B cell (primary cell): Measurements from ENCODE around the gene SPHK2. TPM values are rescaled to one million over a fixed set of nuclear protein-coding genes. Genes with fewer than 3 reads are reported as not detected.
A peak's percentile ranks its signal among the peaks of the same experiment; 100 is the strongest.

Experiments
- ATAC-seq: fragments of 200-7000 bp; cut with Tn5 transposase; one replicate; pipeline ENCODE4 v1.10.0; 2021; ENCODE audit warnings: low read depth, mild to moderate bottlenecking, moderate number of reproducible peaks, moderate library complexity
- CTCF ChIA-PET: fragments of 350-600 bp; sonication (Branson Sonifier 250); formaldehyde crosslinking; loops from one replicate; lab custom pipeline; 2021; ENCODE audit warnings: antibody characterized with exemption, inconsistent platforms; lab: Charles Lee
- POLR2A ChIA-PET: fragments of 350-600 bp; sonication (Branson Sonifier 250); formaldehyde crosslinking; loops from one replicate; lab custom pipeline; 2021; ENCODE audit warnings: antibody characterized with exemption; lab: Charles Lee
- DNase-seq: peaks from one replicate; pipeline ENCODE4 v3.0.0; 2013
- H2AFZ ChIP-seq: 2 replicates; pipeline ENCODE4 v1.6.1; 2012; ENCODE audit warnings: mild to moderate bottlenecking, low read depth, low read length; ENCODE audit not compliant: insufficient read depth, poor library complexity, severe bottlenecking
- H3K27ac ChIP-seq, 2 donors: 1 replicate in 1 of 2; 2 replicates in 1 of 2; pipeline ENCODE4 v1.5.1; 2012 to 2013; ENCODE audit warnings: low read length in 2 of 2, mild to moderate bottlenecking in 2 of 2, moderate library complexity in 1 of 2
- H3K27me3 ChIP-seq, 4 experiments: fragments of 200-600 bp in 1 of 4; sonication (generic) in 1 of 4; replicated peaks in 1 of 4; 1 replicate in 2 of 4; 2 replicates in 2 of 4; pipeline versions ENCODE4 v1.6.1 to v1.7.0; 2013 to 2016; ENCODE audit warnings: low read length in 3 of 4, mild to moderate bottlenecking in 2 of 4, mixed read lengths in 1 of 4, moderate library complexity in 1 of 4; ENCODE audit not compliant: insufficient read depth in 4 of 4, control insufficient read depth in 3 of 4; ENCODE audit errors: control extremely low read depth in 1 of 4
- H3K36me3 ChIP-seq, 2 experiments: replicated peaks in 1 of 2; 1 replicate in 1 of 2; 2 replicates in 1 of 2; pipeline versions ENCODE4 v1.6.1 to v1.7.1; 2013; ENCODE audit warnings: low read length in 1 of 2; ENCODE audit not compliant: insufficient read depth in 2 of 2, control insufficient read depth in 1 of 2; ENCODE audit errors: control extremely low read depth in 1 of 2, extremely low read depth in 1 of 2
- H3K4me1 ChIP-seq, 2 donors: fragments of 200-600 bp in 1 of 2; sonication (generic) in 1 of 2; 1 replicate in 1 of 2; 2 replicates in 1 of 2; pipeline versions ENCODE4 v1.5.1 to v1.6.1; 2013 to 2017; ENCODE audit warnings: low read length in 2 of 2; ENCODE audit not compliant: control insufficient read depth in 2 of 2, insufficient read depth in 2 of 2
- H3K4me2 ChIP-seq: replicated peaks from 2 replicates; pipeline ENCODE3; 2012; ENCODE audit warnings: mild to moderate bottlenecking, low read depth, low read length; ENCODE audit not compliant: poor library complexity, severe bottlenecking
- H3K4me3 ChIP-seq, 5 experiments: fragments of 200-600 bp in 1 of 5; sonication (generic) in 1 of 5; 1 replicate in 3 of 5; 2 replicates in 2 of 5; pipeline versions ENCODE4 v1.5.1 to v1.7.0; 2011 to 2016; ENCODE audit warnings: low read length in 4 of 5, mild to moderate bottlenecking in 4 of 5, low read depth in 2 of 5, control low read depth in 1 of 5, moderate library complexity in 1 of 5; ENCODE audit not compliant: insufficient read depth in 1 of 5; ENCODE audit errors: control extremely low read depth in 1 of 5, extremely low read depth in 1 of 5
- H3K79me2 ChIP-seq: fragments of 200-600 bp; sonication (generic); one replicate; pipeline ENCODE4 v1.6.0; 2016; ENCODE audit warnings: low read length; ENCODE audit not compliant: control insufficient read depth, insufficient read depth
- H3K9ac ChIP-seq: fragments of 200-600 bp; sonication (generic); 2 replicates; pipeline ENCODE4 v1.6.1; 2017; ENCODE audit warnings: mild to moderate bottlenecking, low read length, moderate library complexity
- H3K9me3 ChIP-seq, 3 donors: one replicate each; pipeline versions ENCODE4 v1.6.1 to v1.7.1; 2013; ENCODE audit warnings: low read length in 2 of 3; ENCODE audit not compliant: control insufficient read depth in 2 of 3, insufficient read depth in 1 of 3; ENCODE audit errors: control extremely low read depth in 1 of 3
- H4K20me1 ChIP-seq: 2 replicates; pipeline ENCODE4 v1.6.0; 2012; ENCODE audit warnings: mild to moderate bottlenecking, low read length; ENCODE audit not compliant: insufficient read depth, control insufficient read depth, poor library complexity, severe bottlenecking
- H3K27ac Mint-ChIP-seq: one replicate; pipeline ENCODE4 v1.8.0; 2021; ENCODE audit warnings: mixed read lengths
- H3K27me3 Mint-ChIP-seq: one replicate; pipeline ENCODE4 v1.8.0; 2021; ENCODE audit warnings: mixed read lengths
- H3K4me1 Mint-ChIP-seq: one replicate; pipeline ENCODE4 v1.8.0; 2021; ENCODE audit warnings: mixed read lengths
- H3K4me3 Mint-ChIP-seq: one replicate; pipeline ENCODE4 v1.8.0; 2021; ENCODE audit warnings: mixed read lengths
- H3K9me3 Mint-ChIP-seq: one replicate; pipeline ENCODE4 v1.8.0; 2022; ENCODE audit warnings: mixed read lengths; ENCODE audit not compliant: insufficient read depth
- EZH2 ChIP-seq: IDR thresholded peaks from 2 replicates; pipeline ENCODE4 v1.6.1; 2012; ENCODE audit warnings: borderline replicate concordance, low read depth, mild to moderate bottlenecking, moderate library complexity, low read length; ENCODE audit not compliant: insufficient read depth, poor library complexity, severe bottlenecking
- WGBS: methylation state at CpG from one replicate; pipeline ENCODE4 v1.1.5; 2013; ENCODE audit warnings: missing lambda C conversion rate; ENCODE audit not compliant: insufficient coverage; 5-methylcytosine and 5-hydroxymethylcytosine counted together
- intact Hi-C: fragments of 100-400 bp; cut with micrococcal nuclease; formaldehyde crosslinking; loops from one replicate; pipeline ENCODE4 v1.10.0; 2022
- polyA plus RNA-seq: library from polyadenylated mRNA; depleted of rRNA; stranded (reverse); fragments of >200 nt; gene quantifications from 2 replicates; pipeline ENCODE4 v1.2.3, GENCODE V29; 2012
- total RNA-seq, 2 donors: library from RNA; stranded (reverse); fragments of 120-200 nt in 1 of 2; gene quantifications; 1 replicate in 1 of 2; 2 replicates in 1 of 2; pipeline versions ENCODE4 v1.2.3 to v1.2.4, GENCODE V29; 2013 to 2022
- TF ChIP-seq, protein P1 (sequence below): fragments of 200-600 bp; IDR thresholded peaks from one replicate; pipeline ENCODE4 v1.8.0; 2022; ENCODE audit warnings: antibody characterized with exemption, mild to moderate bottlenecking

Gene SPHK2
- total and polyA plus RNA-seq, 2 donors (not counting 1 experiment from before 2014, with no cell fraction given), result 17.0 to 47.3 TPM

DNA sequence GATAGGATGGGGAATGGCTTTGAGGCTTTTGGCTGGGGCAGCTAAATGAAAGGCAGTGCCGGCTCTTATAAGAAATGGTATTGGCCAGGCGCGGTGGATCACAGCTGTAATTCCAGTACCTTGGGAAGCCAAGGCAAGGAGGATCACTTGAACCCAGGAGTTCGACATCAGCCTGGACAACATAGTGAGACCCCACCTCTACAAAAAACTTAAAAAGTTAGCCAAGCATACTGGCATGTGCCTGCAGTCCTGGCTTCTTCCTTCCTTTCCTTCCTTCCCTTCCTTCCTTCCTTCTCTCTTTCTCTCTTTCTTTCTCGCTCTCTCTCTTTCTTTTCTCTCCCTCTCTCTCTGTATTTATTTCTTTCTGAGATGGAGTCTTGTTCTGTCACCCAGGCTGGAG is 23.6 kb downstream of the SPHK2 start:
- no peak overlapping the region for H3K9ac ChIP-seq
- H3K27ac ChIP-seq, result no peak overlapping the region
- 95% methylated on average over 4 of the region's 5 CpGs for WGBS
- H3K27ac Mint-ChIP-seq, result no peak overlapping the region
- ATAC-seq (no peak), DNase-seq (no peak)
- H3K4me1 ChIP-seq, result peaks cover 29 to 45% of the 10 kb centered on the region in 2 donors
- H3K9me3 ChIP-seq, result peaks cover 0 to 11% (median 0%) of the 10 kb centered on the region in 3 donors
- no peaks in the 10 kb centered on the region for H3K36me3 ChIP-seq
- H3K4me3 Mint-ChIP-seq, result no peak overlapping the region
- intact Hi-C loops, result no loop called here
- no peak overlapping the region for H3K4me3 ChIP-seq
- no peaks in the 10 kb centered on the region for H4K20me1 ChIP-seq
- ChIA-PET POLR2A (interaction anchor here (0.7 kb wide), 1 partner anchor 312 kb away, joined by 3 read pairs; no protein-coding TSS in a partner anchor), CTCF (interaction anchor here (0.7 kb wide), 1 partner anchor 32 kb away, joined by 3 read pairs; no protein-coding TSS in a partner anchor)
- H3K27me3 Mint-ChIP-seq, result no peaks in the 10 kb centered on the region
- H3K79me2 ChIP-seq, result peaks cover 58% of the 10 kb centered on the region
- peaks cover 4% of the 10 kb centered on the region for H3K9me3 Mint-ChIP-seq
- H3K27me3 ChIP-seq, result no peaks in the 10 kb centered on the region
- no peak overlapping the region for H3K4me2 ChIP-seq
- peaks cover 55% of the 10 kb centered on the region for H3K4me1 Mint-ChIP-seq
- no peak for TF ChIP-seq EZH2
- TF ChIP-seq, protein P1, sequence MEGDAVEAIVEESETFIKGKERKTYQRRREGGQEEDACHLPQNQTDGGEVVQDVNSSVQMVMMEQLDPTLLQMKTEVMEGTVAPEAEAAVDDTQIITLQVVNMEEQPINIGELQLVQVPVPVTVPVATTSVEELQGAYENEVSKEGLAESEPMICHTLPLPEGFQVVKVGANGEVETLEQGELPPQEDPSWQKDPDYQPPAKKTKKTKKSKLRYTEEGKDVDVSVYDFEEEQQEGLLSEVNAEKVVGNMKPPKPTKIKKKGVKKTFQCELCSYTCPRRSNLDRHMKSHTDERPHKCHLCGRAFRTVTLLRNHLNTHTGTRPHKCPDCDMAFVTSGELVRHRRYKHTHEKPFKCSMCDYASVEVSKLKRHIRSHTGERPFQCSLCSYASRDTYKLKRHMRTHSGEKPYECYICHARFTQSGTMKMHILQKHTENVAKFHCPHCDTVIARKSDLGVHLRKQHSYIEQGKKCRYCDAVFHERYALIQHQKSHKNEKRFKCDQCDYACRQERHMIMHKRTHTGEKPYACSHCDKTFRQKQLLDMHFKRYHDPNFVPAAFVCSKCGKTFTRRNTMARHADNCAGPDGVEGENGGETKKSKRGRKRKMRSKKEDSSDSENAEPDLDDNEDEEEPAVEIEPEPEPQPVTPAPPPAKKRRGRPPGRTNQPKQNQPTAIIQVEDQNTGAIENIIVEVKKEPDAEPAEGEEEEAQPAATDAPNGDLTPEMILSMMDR, result no peak
- no peak overlapping the region for H2AFZ ChIP-seq

- Histone ChIP-seq H4K20me1 (no peaks in the 10 kb centered on the region), H3K4me1 (peaks cover 25 to 47% of the 10 kb centered on the region in 2 donors), H3K27ac (peak overlapping the region; percentile 29 to 35), H3K9ac (no peak overlapping the region), H3K27me3 (no peaks in the 10 kb centered on the region), H2AFZ (no peak overlapping the region), H3K4me3 (peak overlapping the region in 2 of 5 experiments; percentile 78 to 95), H3K9me3 (peaks cover 0 to 6% (median 0%) of the 10 kb centered on the region in 3 donors), H3K4me2 (peak overlapping the region; percentile 99), H3K79me2 (peaks cover 54% of the 10 kb centered on the region), H3K36me3 (no peaks in the 10 kb centered on the region)
- WGBS, result 100% methylated on average over 1 of the region's 4 CpGs
- intact Hi-C loops, result no loop called here
- peak overlapping the region; percentile 90 for H3K27ac Mint-ChIP-seq
- no peaks in the 10 kb centered on the region for H3K27me3 Mint-ChIP-seq
- TF ChIP-seq, protein P1, result no peak
- TF ChIP-seq EZH2, result no peak
- POLR2A ChIA-PET, result interaction anchor here (2.4 kb wide), 1 partner anchor 20 kb away, joined by 12 read pairs; no protein-coding TSS in a partner anchor
- H3K9me3 Mint-ChIP-seq, result no peaks in the 10 kb centered on the region
- ATAC-seq (no peak), DNase-seq (no peak)
- CTCF ChIA-PET, result interaction anchor here (0.8 to 3.5 kb wide), 8 partner anchors 21 to 326 kb away, joined by 3 to 51 read pairs (median 6); no protein-coding TSS in a partner anchor
- H3K4me3 Mint-ChIP-seq, result no peak overlapping the region
- H3K4me1 Mint-ChIP-seq, result peaks cover 51% of the 10 kb centered on the region
These were observed 25.0 kb downstream of the SPHK2 start for GRCh38 chr19:48644355-48644754.
